HG03045 (cell line): Measurements from ENCODE around the gene SUCO.

ENCODE experiments used
- ATAC-seq: cut with Tn5 transposase; IDR thresholded peaks from one replicate; pipeline ENCODE4 v1.9.1; 2021; ENCODE audit warnings: mild to moderate bottlenecking, moderate library complexity; ENCODE audit not compliant: unreplicated experiment

Gene SUCO

DNA sequence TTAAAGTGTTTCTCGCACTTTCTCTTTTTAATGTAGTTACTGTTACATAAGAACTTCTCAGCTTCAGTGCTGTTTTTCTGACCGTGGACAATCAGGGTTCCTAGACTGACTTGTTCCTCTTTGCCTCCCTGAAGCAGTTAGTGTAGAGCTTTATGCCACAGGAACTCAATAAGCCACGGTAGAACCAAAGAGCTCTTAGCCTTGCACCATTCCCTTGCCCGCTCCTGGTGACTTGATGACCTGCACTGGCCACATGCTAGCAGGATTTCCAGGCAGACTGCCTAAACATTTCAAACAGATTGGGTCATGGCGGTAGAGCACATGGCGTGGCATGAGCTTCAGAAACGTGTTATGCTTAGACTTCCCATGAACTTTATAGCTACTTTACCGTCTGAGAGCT, 107.2 kb downstream of the SUCO start:
- ATAC-seq = no peak

DNA sequence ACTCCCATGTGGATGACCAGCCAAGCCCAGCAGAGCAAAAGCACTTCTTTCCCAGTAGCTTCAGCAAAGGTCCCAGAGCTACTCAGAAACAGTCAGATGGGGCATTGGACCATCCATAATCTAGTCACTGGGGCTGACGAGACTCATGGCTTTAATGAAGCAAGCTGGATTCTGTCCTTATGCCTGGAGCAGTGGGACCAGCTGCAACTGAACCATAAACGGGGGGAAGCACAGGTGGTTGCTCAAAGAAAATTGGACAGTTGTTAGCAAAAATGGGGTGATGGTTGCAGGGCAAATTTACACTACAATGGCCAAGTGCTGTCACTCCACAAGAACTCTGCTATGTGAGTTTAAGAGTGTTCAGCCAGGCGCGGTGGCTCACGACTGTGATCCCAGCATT, 108.5 kb downstream of the SUCO start:
- ATAC-seq = no peak

GRCh38 chr1:172642970-172643369, 110.0 kb downstream of the SUCO start:
- ATAC-seq = no peak

GRCh38 chr1:172646653-172647052, 113.7 kb downstream of the SUCO start:
- ATAC-seq = no peak

- ATAC-seq = no peak
These were observed 114.2 kb downstream of the SUCO start for GRCh38 chr1:172647110-172647564.

DNA sequence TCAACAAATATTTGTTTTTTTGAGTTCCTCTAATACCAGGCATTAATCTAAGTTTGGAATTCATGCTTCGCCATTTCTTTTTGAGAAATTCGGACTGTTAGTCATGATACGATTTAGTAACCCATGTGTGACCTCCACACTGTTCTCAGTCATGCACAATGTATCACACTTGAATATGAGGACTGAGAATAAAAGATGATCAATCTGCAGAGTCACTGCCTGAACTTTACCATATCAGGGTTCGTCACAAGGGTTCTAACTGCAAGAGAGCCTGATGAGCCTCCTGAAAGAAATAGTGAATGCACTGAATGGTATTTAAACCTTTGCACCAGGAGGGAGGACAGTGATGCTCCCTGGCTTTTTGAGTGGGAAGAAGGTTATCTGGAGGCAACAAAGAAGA, 115.0 kb downstream of the SUCO start:
- no peak for ATAC-seq

GRCh38 chr1:172650474-172651193, 117.7 kb downstream of the SUCO start:
- no peak for ATAC-seq

DNA sequence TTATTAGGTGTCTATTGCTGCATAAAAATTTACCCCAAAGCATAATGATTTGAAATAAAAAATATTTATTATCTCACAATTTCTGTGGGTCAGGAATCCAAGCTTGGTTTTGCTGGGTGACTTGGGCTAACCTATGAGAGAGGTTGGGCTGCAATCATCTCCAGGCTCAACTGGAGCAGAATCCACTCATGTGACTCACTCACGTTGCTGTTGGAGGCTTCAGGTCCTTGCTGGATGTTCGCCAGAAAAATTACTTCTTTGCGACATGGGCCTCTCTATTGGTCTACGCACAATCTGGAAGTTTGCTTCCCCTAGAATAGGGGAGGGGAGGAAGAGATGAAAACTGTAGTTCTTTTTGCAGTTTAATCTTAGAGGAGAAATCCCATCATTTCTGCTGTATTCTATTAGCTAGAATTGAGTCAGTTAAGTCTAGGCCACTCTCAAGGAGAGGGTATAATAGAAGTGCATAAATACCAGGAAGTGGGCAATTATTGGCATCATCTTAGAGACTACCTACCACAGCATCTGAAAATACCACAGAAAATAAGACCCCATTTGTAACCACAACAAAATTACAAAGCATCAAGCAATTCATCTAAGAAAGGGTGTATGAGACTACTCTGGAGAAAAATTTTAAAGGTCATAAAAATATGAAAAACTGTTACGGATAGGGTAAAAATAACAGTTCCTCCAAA, 120.2 kb downstream of the SUCO start:
- no peak for ATAC-seq

- ATAC-seq = no peak
These were observed 121.6 kb downstream of the SUCO start for GRCh38 chr1:172654535-172654934.

GRCh38 chr1:172656576-172656975, 123.6 kb downstream of the SUCO start:
- no peak for ATAC-seq

- no peak for ATAC-seq
These were observed 124.6 kb downstream of the SUCO start for GRCh38 chr1:172657586-172657985.

DNA sequence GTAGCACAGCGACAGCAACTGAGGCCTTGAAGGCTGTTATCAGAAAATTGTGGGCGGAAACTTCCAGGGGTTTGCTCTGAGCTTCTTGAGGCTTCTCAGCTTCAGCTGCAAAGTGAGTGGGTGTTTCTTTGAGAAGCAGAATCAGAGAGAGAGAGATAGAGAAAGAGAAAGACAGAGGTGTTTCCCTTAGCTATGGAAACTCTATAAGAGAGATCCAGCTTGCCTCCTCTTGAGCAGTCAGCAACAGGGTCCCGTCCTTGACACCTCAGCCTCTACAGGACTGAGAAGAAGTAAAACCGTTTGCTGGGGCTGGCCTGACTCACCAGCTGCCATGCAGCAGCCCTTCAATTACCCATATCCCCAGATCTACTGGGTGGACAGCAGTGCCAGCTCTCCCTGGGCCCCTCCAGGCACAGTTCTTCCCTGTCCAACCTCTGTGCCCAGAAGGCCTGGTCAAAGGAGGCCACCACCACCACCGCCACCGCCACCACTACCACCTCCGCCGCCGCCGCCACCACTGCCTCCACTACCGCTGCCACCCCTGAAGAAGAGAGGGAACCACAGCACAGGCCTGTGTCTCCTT, 126.0 kb downstream of the SUCO start, which contains the start of gene FASLG:
Gene FASLG (plus strand): TSS at position 233 of the 583 bp plus-strand sequence. CDS start 99 bp downstream, at position 332.
- ATAC-seq = no peak

- no peak for ATAC-seq
These were observed 128.2 kb downstream of the SUCO start for GRCh38 chr1:172661107-172661506.
